Measurements from ENCODE around the gene USP5. TPM values are rescaled to one million over a fixed set of nuclear protein-coding genes. Genes with fewer than 3 reads are reported as not detected.

USP5 gene
- total and polyA plus RNA-seq, 2 donors (not counting 1 experiment from before 2014, with no cell fraction given), result 35.1 to 59.7 TPM

DNA sequence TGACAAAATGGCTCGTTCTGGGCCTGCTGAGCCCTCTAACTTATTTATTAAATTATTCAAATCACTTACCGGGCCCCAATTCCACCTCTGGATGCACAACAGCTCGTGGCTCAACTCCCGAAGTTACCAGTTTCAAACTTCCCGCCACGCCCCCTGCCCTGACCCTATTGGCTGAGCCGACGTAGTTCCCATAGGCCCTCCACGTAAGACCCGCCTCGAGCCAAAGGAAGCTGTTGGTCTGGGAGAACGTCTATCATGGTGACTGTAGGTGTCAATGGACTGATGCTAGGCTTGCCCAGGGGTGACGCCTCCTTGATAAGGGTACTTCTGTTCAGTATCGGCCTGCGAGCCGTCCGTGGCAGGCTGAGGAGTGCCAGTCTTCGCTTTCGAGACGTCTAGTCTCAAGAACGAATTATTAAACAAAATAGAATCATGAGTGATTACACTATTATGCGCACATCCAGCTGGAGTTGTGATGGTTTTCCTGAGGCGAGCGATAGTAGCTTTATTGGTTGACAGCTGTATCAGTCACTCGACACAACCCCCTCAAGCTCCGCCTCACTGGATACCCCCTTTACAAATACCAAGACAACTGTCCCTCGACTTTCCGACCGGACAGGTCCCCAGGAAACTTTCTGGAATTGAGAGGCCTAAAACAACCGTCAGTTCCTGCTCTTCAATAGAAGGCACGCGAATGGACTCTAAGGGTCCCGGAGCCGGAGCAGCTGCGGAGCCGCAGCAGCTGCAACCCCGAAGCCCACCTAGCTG lies 613 bp upstream of the USP5 start, which contains the start of gene CDCA3:
CDCA3 (minus strand) TSS at position 134 of the 768 bp plus-strand sequence. CDS start 334 bp downstream, outside the sequence.
- Mint-ChIP-seq H3K27me3 (no peaks in the 10 kb centered on the region), H3K4me1 (peaks cover 23% of the 10 kb centered on the region), H3K9me3 (ENCODE audit: insufficient read depth) (no peaks in the 10 kb centered on the region), H3K27ac (peak within 1 kb of the TSS; percentile 93), H3K4me3 (peak within 1 kb of the TSS; percentile 92)
- intact Hi-C loops (cut with micrococcal nuclease), result loop anchor here (1.0 to 5.0 kb wide), 5 partner anchors 16 to 294 kb away; partner anchors contain the start of genes IFFO1, MLF2 and PTMS
- peak within 1 kb of the TSS; percentile 85 to 98 (median 92) for H3K4me3 ChIP-seq (ENCODE audit: control extremely low read depth in 1 of 5, extremely low read depth in 1 of 5, insufficient read depth in 1 of 5, low read depth in 2 of 5, low read length in 4 of 5)
- peaks cover 5% of the 10 kb centered on the region for H4K20me1 ChIP-seq (ENCODE audit: control insufficient read depth, insufficient read depth, low read length, poor library complexity, severe bottlenecking)
- H2AFZ ChIP-seq (ENCODE audit: insufficient read depth, low read depth, low read length, poor library complexity, severe bottlenecking), result peak within 1 kb of the TSS; percentile 80
- ChIA-PET POLR2A (interaction anchor here (0.5 to 5.3 kb wide), 21 partner anchors 10 to 381 kb away, joined by 3 to 49 read pairs (median 4); partner anchors contain the start of genes C12orf57, COPS7A, GAPDH and LPCAT3), CTCF (interaction anchor here (0.8 to 6.7 kb wide), 17 partner anchors 8 to 314 kb away, joined by 3 to 136 read pairs (median 4); partner anchors contain the start of genes C1RL, COPS7A, GNB3 and MLF2)
- peaks cover 6 to 23% of the 10 kb centered on the region in 2 donors for H3K4me1 ChIP-seq (ENCODE audit: control insufficient read depth in 2 of 2, insufficient read depth in 2 of 2, low read length in 2 of 2)
- DNase-seq, result peak; percentile 96
- ATAC-seq (ENCODE audit: low read depth), result peak; percentile 42
- no peaks in the 10 kb centered on the region for H3K27me3 ChIP-seq (replicated peaks in 1 of 4; ENCODE audit: control extremely low read depth in 1 of 4, control insufficient read depth in 3 of 4, insufficient read depth in 4 of 4, low read length in 3 of 4)
- H3K36me3 ChIP-seq (replicated peaks in 1 of 2; ENCODE audit: control extremely low read depth in 1 of 2, control insufficient read depth in 1 of 2, extremely low read depth in 1 of 2, insufficient read depth in 2 of 2, low read length in 1 of 2), result peaks cover 0 to 18% of the 10 kb centered on the region in 2 experiments
- WGBS (ENCODE audit: insufficient coverage), result 0% methylated on average over 29 of the region's 37 CpGs
- H3K9me3 ChIP-seq (ENCODE audit: control extremely low read depth in 1 of 3, control insufficient read depth in 2 of 3, insufficient read depth in 1 of 3, low read length in 2 of 3), result no peaks in the 10 kb centered on the region
- TF ChIP-seq EZH2 (IDR thresholded peaks at IDR 0.05; ENCODE audit: borderline replicate concordance, insufficient read depth, low read depth, low read length, poor library complexity, severe bottlenecking), result no peak
- TF ChIP-seq, protein P1, sequence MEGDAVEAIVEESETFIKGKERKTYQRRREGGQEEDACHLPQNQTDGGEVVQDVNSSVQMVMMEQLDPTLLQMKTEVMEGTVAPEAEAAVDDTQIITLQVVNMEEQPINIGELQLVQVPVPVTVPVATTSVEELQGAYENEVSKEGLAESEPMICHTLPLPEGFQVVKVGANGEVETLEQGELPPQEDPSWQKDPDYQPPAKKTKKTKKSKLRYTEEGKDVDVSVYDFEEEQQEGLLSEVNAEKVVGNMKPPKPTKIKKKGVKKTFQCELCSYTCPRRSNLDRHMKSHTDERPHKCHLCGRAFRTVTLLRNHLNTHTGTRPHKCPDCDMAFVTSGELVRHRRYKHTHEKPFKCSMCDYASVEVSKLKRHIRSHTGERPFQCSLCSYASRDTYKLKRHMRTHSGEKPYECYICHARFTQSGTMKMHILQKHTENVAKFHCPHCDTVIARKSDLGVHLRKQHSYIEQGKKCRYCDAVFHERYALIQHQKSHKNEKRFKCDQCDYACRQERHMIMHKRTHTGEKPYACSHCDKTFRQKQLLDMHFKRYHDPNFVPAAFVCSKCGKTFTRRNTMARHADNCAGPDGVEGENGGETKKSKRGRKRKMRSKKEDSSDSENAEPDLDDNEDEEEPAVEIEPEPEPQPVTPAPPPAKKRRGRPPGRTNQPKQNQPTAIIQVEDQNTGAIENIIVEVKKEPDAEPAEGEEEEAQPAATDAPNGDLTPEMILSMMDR (IDR thresholded peaks at IDR 0.05), result no peak
- H3K9ac ChIP-seq (ENCODE audit: low read length), result peak within 1 kb of the TSS; percentile 87
- H3K4me2 ChIP-seq (replicated peaks; ENCODE audit: low read depth, low read length, poor library complexity, severe bottlenecking), result peak within 1 kb of the TSS; percentile 87
- peaks cover 31% of the 10 kb centered on the region for H3K79me2 ChIP-seq (ENCODE audit: control insufficient read depth, insufficient read depth, low read length)
- peak within 1 kb of the TSS; percentile 91 for H3K27ac ChIP-seq (ENCODE audit: low read length in 2 of 2)

Data from B cell (primary cell).